NCI-H1105 (cell line): Measurements from ENCODE around the gene P2RY14.

Experiments
- DNase-seq: peaks from one replicate; lab custom pipeline; 2025; lab: John Stamatoyannopoulos, UW

Gene P2RY14

GRCh38 chr3:151278230-151278629 lies at the start of gene P2RY14:
Gene P2RY14, minus strand, starts transcription at chr3:151278542. Its CDS starts 64,226 bp downstream, at chr3:151214316.
- no peak for DNase-seq

GRCh38 chr3:151327571-151328198 lies 49.3 kb upstream of the P2RY14 start:
- no peak for DNase-seq

- no peak for DNase-seq
Observed at GRCh38 chr3:151322511-151322910, 44.2 kb upstream of the P2RY14 start.

- DNase-seq, result no peak
Observed at GRCh38 chr3:151321526-151321925, 43.2 kb upstream of the P2RY14 start.

- no peak for DNase-seq
Observed at GRCh38 chr3:151320131-151320530, 41.8 kb upstream of the P2RY14 start.

- no peak for DNase-seq
Observed at GRCh38 chr3:151319628-151320027, 41.3 kb upstream of the P2RY14 start.

GRCh38 chr3:151318991-151319390 lies 40.6 kb upstream of the P2RY14 start:
- DNase-seq, result no peak

- DNase-seq, result no peak
Observed at GRCh38 chr3:151318313-151318712, 40.0 kb upstream of the P2RY14 start.

- no peak for DNase-seq
Observed at GRCh38 chr3:151316267-151316991, 38.1 kb upstream of the P2RY14 start, which contains the start of gene GPR87. Gene GPR87, minus strand, starts transcription at chr3:151316820. Its CDS starts 16,720 bp downstream, at chr3:151300100.

- no peak for DNase-seq
Observed at GRCh38 chr3:151315846-151316245, 37.5 kb upstream of the P2RY14 start.

- DNase-seq, result no peak
Observed at GRCh38 chr3:151315136-151315535, 36.8 kb upstream of the P2RY14 start.

GRCh38 chr3:151314593-151314992 lies 36.3 kb upstream of the P2RY14 start:
- DNase-seq, result no peak

GRCh38 chr3:151314137-151314536 lies 35.8 kb upstream of the P2RY14 start:
- DNase-seq, result no peak

- no peak for DNase-seq
Observed at GRCh38 chr3:151312972-151313371, 34.6 kb upstream of the P2RY14 start.

- DNase-seq, result no peak
Observed at GRCh38 chr3:151309566-151309965, 31.2 kb upstream of the P2RY14 start.

- DNase-seq, result no peak
Observed at GRCh38 chr3:151307583-151308488, 29.5 kb upstream of the P2RY14 start.

GRCh38 chr3:151307131-151307530 lies 28.8 kb upstream of the P2RY14 start:
- DNase-seq, result no peak

- DNase-seq, result no peak
Observed at GRCh38 chr3:151306168-151306810, 27.9 kb upstream of the P2RY14 start.

GRCh38 chr3:151305775-151306151 lies 27.4 kb upstream of the P2RY14 start:
- DNase-seq, result no peak

- no peak for DNase-seq
Observed at GRCh38 chr3:151305060-151305774, 26.9 kb upstream of the P2RY14 start.

- DNase-seq, result no peak
Observed at GRCh38 chr3:151303751-151304150, 25.4 kb upstream of the P2RY14 start.
